ENCODE data around the gene C16orf46.
"Not testable (repeated sequence)": the region's sequence is repeated elsewhere in the genome, so short reads cannot be mapped to it uniquely, and the experiment has no call there.

Gene C16orf46

GRCh38 chr16:81077076-81077940 is at the start of gene C16orf46:
Gene C16orf46, minus strand, starts transcription at chr16:81077238. Its CDS starts 13,283 bp downstream, at chr16:81063955.
- DNase-seq = peak; percentile 97

DNA sequence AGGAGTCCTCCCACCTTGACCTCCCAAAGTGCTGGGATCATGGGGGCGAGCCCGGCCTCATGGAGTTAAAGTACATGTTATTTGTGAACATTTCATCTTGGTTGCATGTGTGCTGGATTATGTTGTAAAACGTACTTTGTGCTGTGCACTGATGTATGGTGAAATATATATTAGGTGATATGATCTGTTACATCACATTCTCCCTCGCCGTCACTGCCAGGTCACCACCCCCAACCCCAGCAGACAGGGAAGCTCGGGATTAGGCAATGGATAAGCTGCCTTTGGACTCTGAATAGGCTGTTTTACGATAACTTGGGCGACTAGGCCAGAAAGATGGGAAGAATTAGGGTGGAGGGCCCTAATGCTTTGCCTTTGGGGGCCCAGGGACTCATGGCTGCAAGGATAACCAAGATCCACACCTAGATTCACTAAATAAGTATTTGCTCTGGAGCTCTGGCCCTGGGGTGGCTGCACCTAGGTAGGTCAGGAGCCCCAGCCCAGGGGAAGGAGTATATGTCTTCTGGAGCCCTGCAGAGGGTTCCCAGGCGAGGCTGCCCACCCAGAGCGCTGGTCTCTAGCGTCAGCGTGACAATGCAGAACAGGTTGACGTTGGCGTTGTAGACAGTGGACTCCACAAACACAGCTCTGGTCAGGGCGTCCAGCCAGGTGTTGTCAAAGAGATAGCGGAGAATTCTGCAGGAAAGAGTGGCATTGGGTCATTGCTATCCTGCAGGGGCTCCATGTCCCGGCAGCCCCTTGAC is 46.2 kb upstream of the C16orf46 start:
- DNase-seq = no peak

- no peak for DNase-seq
Measured at GRCh38 chr16:81121474-81121990, 44.5 kb upstream of the C16orf46 start.

GRCh38 chr16:81117436-81117835 is 40.4 kb upstream of the C16orf46 start:
- no peak for DNase-seq

DNA sequence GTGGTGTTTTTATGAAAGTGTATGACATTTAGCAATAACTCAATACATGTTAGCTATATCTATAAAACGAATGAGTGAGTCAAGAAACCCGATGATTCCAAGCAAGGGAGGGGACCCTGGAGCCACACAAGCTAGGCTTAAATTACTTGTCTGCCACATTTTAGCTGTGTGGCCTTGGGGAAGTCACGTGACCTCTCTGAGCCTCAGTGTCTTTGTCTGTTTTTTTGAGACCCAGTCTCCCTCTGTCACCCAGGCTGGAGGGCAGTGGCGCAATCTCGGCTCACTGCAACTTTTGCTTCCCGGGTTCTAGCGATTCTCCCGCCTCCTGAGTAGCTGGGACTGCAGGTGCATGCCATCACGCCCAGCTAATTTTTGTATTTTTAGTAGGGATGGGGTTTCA is 39.2 kb upstream of the C16orf46 start:
- no peak for DNase-seq

GRCh38 chr16:81112453-81112852 is 35.4 kb upstream of the C16orf46 start:
- no peak for DNase-seq

GRCh38 chr16:81109274-81109673 is 32.2 kb upstream of the C16orf46 start:
- not testable (repeated sequence) for DNase-seq

- DNase-seq = no peak
Measured at GRCh38 chr16:81107511-81107910, 30.5 kb upstream of the C16orf46 start.

- no peak for DNase-seq
Measured at GRCh38 chr16:81106826-81107503, 29.9 kb upstream of the C16orf46 start.

DNA sequence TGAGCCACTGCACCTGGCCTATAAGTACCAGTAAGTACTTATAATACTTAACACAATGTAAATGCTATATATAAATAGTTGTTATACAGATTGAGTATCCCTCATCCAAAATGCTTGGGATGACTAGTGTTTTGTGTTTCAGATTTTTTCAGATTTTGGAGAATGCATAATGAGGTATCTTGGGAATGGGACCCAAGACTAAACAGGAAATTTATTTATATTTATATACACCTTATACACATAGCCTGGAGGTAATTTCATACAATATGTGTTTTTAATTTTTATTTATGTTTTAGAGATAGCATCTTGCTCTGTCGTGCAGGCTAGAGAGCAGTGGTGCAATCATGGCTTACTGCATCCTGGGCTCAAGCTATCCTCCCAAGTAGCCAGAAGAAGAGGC is 28.9 kb upstream of the C16orf46 start:
- no peak for DNase-seq

DNA sequence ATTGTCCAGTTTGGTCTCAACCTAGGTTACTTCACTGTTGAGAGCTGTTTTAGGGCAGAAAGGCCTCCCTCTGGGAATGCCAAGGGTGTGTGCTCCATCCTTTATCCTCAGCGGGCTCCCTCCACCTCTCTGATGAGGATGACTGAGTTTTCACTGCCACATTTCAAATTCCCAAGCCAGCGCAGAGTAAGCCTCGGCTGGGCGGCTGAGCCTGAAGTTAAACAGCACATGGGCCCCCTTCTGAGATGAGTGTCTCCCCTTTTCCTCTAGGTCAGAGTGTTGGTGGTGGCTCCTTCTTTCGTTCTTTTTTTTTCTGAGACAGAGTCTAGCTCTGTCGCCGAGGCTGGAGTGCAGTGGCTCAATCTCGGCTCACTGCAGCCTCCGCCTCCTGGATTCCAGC is 24.7 kb upstream of the C16orf46 start:
- DNase-seq = no peak

GRCh38 chr16:81099958-81100357 is 22.9 kb upstream of the C16orf46 start:
- DNase-seq = no peak

GRCh38 chr16:81097230-81097629 is 20.2 kb upstream of the C16orf46 start:
- no peak for DNase-seq

DNA sequence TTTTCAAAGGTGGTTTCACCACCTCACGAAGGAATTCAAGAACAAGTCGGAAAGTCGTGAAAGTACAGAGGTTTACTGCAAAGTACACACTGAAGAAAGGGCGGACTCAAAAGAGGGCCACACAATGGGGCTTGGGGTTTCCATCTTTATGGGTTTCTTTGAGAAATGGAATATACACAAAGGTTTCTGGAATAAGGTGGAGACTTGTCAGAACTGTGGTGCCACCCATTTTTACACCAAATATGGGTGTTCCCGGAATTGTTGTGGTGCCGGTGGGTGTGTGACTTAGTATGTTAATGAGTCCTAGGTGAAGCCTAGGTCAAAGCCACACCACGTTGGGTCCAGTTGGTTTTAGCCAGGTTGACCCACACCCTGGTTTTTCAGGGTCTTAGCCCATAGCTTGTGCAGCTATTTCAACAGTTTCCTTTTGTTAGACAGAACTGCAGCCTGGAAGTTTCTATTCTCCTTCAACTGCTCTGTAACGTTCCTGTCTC is 19.7 kb upstream of the C16orf46 start:
- DNase-seq = no peak

- peak; percentile 99 for DNase-seq
Measured at GRCh38 chr16:81095953-81096714, 19.1 kb upstream of the C16orf46 start, which contains the start of gene GCSH. Gene GCSH, minus strand, starts transcription at chr16:81096395. Its CDS starts 117 bp downstream, at chr16:81096278.

GRCh38 chr16:81095653-81095952 is 18.6 kb upstream of the C16orf46 start:
- no peak for DNase-seq

- no peak for DNase-seq
Measured at GRCh38 chr16:81094771-81095251, 17.8 kb upstream of the C16orf46 start.

DNA sequence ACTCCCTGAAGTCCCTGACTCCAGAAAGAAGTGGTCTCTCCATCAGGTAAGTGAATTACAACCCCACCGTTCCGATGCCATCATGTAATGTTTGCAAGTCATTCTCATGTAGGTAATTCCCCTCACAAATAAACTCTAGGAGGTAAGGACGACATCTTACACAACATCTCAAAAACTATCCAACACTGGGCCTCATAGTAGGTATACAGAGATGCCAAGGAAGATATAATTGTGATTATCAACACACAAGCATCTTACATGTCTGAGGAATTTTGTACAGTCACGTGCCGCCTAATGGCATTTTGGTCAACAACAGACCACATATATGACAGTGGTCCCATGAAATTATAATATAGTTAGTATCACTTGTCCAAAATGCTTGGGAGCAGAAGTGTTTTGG is 11.8 kb upstream of the C16orf46 start:
- DNase-seq = no peak

DNA sequence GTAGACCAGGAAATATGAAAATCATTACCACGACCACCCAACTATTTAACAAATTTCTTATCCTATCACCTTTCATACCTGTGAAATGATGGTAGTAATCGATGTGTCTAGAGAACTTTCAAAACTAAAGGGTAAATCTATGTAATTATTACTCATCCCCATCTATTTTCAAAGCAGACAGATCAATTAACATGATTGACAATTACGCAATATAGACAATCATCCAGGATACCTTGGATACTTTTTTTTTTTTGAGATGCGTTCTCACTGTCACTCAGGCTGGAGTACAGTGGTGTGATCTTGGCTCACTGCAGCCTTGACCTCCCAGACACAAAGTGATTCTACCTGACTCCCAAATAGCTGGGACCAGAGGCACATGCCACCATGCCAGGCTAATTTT is 4.0 kb upstream of the C16orf46 start:
- DNase-seq = no peak

GRCh38 chr16:81080233-81080632 is 3.2 kb upstream of the C16orf46 start:
- no peak for DNase-seq

GRCh38 chr16:81076566-81077075 is 417 bp downstream of the C16orf46 start:
- DNase-seq = peak; percentile 93
